ENCODE data around the gene PAWR.
A peak's percentile ranks its signal among the peaks of the same experiment; 100 is the strongest.
"Not testable (repeated sequence)": the region's sequence is repeated elsewhere in the genome, so short reads cannot be mapped to it uniquely, and the experiment has no call there.

The PAWR gene

GRCh38 chr12:79587368-79587767, 103.4 kb downstream of the PAWR start:
- FAIRE-seq = no peak

- no peak for FAIRE-seq
Measured at GRCh38 chr12:79585147-79585546, 105.6 kb downstream of the PAWR start.

- FAIRE-seq = no peak
Measured at GRCh38 chr12:79573820-79574219, 116.9 kb downstream of the PAWR start.

GRCh38 chr12:79569679-79570078, 121.1 kb downstream of the PAWR start:
- FAIRE-seq = no peak

- no peak for FAIRE-seq
Measured at GRCh38 chr12:79567175-79567563, 123.6 kb downstream of the PAWR start.

GRCh38 chr12:79566452-79567174, 124.2 kb downstream of the PAWR start:
- no peak for FAIRE-seq

GRCh38 chr12:79564727-79565350, 125.9 kb downstream of the PAWR start:
- not testable (repeated sequence) for FAIRE-seq

- no peak for FAIRE-seq
Measured at GRCh38 chr12:79563021-79563740, 127.6 kb downstream of the PAWR start.

GRCh38 chr12:79561401-79562132, 129.2 kb downstream of the PAWR start:
- no peak for FAIRE-seq

- no peak for FAIRE-seq
Measured at GRCh38 chr12:79560225-79560889, 130.4 kb downstream of the PAWR start.

GRCh38 chr12:79559591-79559990, 131.2 kb downstream of the PAWR start:
- FAIRE-seq = no peak

- no peak for FAIRE-seq
Measured at GRCh38 chr12:79558924-79559469, 131.8 kb downstream of the PAWR start.

- FAIRE-seq = peak; percentile 88
Measured at GRCh38 chr12:79557690-79558315, 133.0 kb downstream of the PAWR start.

- peak; percentile 80 for FAIRE-seq
Measured at GRCh38 chr12:79555028-79555925, 135.5 kb downstream of the PAWR start.

- FAIRE-seq = no peak
Measured at GRCh38 chr12:79553863-79554574, 136.7 kb downstream of the PAWR start.

GRCh38 chr12:79552192-79552591, 138.6 kb downstream of the PAWR start:
- no peak for FAIRE-seq

- no peak for FAIRE-seq
Measured at GRCh38 chr12:79549531-79550271, 141.1 kb downstream of the PAWR start.

- FAIRE-seq = no peak
Measured at GRCh38 chr12:79548610-79548924, 142.2 kb downstream of the PAWR start.

Data from endometrium (tissue), 2 donors.